ENCODE results near the gene NDUFS5.
"Not testable (repeated sequence)": the region's sequence is repeated elsewhere in the genome, so short reads cannot be mapped to it uniquely, and the experiment has no call there.

Gene NDUFS5

GRCh38 chr1:39026051-39026865, at the start of gene NDUFS5:
Gene NDUFS5, plus strand, starts transcription at chr1:39026350. Its CDS starts 2,375 bp downstream, at chr1:39028725.
- no peak for TF ChIP-seq ZFX (IDR thresholded peaks at IDR 0.05; ENCODE audit: borderline replicate concordance)
- TF ChIP-seq CTCF (IDR thresholded peaks at IDR 0.05): no peak
- H3K27ac ChIP-seq: peak within 1 kb of the TSS; percentile 79

DNA sequence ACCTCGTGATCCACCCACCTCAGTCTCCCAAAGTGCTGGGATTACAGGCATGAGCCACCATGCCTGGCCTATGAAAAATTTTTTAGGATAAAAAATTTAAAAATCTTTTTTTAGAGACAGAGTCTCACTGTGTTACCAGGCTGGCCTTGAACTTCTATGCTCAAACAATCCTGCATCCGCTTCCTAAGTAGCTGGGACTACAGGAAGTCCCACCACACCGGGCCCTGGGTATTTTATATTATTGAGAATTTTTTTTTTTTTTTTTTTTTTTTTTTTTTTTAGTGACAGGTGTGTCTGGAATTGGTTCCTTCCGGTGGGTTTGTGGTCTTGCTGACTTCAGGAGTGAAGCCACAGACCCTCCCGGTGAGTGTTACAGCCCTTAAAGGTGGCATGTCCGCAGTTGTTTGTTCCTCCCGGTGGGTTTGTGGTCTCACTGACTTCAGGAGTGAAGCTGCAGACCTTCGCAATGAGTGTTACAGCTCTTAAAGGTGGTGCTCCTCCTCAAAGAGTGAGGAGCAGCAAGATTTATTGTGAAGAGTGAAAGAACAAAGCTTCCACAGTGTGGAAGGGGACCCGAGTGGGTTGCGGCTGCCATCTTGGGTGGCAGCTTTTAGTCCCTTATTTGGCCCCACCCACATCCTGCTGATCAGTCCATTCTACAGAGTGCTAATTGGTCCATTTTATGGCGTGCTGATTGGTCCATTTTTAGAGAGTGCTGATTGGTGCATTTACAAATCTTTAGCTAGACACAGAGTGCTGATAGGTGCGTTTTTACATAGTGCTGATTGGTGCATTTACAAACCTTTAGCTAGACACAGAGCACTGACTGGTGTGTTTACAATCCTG, 48.5 kb upstream of the NDUFS5 start:
- H3K27ac ChIP-seq: not testable (repeated sequence)

GRCh38 chr1:38978245-38978542, 48.0 kb upstream of the NDUFS5 start:
- not testable (repeated sequence) for H3K27ac ChIP-seq

- not testable (repeated sequence) for H3K27ac ChIP-seq
Observed at GRCh38 chr1:38979380-38979779, 46.8 kb upstream of the NDUFS5 start.

GRCh38 chr1:38989979-38990378, 36.2 kb upstream of the NDUFS5 start:
- no peak for TF ChIP-seq ZFX (IDR thresholded peaks at IDR 0.05; ENCODE audit: borderline replicate concordance)
- TF ChIP-seq CTCF (IDR thresholded peaks at IDR 0.05): no peak
- peak overlapping the region; percentile 84 for H3K27ac ChIP-seq

GRCh38 chr1:38990386-38990737, 35.8 kb upstream of the NDUFS5 start:
- peak overlapping the region; percentile 84 for H3K27ac ChIP-seq
- no peak for TF ChIP-seq CTCF (IDR thresholded peaks at IDR 0.05)
- no peak for TF ChIP-seq ZFX (IDR thresholded peaks at IDR 0.05; ENCODE audit: borderline replicate concordance)

DNA sequence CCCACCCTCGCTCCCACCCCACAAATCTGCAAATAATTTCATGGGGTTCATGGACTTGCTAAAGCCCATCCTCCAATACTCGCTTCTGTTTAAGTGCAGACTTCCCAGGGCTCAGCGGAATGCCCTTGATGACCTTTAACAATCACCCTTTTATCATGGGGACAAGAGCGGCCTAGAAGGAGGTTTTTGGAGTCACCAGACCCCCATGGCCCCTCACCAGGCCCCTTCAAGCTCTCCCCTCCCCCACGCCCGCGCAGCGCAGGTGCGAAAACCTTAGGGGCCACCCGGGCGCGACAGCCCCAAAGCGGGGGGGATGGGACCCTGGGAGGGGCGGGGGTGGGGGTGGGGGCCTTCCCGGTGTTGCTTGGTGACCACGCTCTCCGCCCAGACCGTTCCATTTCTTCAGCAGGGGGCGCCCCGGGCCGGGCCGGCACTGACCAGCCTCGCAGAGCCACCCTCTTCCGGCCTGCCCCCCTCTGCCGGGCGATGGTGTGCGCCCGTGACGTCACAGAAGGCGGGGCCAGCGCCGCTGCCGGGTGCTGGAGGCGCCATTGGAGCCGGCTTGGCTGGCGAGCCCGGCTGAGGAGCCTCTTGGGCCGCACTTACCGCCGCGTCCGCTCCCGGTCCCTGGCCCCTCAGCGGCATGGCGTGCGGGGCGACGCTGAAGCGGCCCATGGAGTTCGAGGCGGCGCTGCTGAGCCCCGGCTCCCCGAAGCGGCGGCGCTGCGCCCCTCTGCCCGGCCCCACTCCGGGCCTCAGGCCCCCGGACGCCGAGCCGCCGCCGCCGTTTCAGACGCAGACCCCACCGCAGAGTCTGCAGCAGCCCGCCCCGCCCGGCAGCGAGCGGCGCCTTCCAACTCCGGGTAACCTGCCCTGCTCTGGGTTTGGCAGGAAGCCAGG, 35.2 kb upstream of the NDUFS5 start, which contains the start of gene AKIRIN1:
Gene AKIRIN1, plus strand, starts transcription at position 539 of the 900 bp plus-strand sequence. Its CDS starts 105 bp downstream, at position 644.
- peak within 1 kb of the TSS; percentile 84 for H3K27ac ChIP-seq

More for the DNA sequence above, 35.2 kb upstream of the NDUFS5 start, which contains the start of gene AKIRIN1:
- no peak for TF ChIP-seq ZFX (IDR thresholded peaks at IDR 0.05; ENCODE audit: borderline replicate concordance)
- no peak for TF ChIP-seq CTCF (IDR thresholded peaks at IDR 0.05)
